ENCODE results near the gene ARHGAP42.

ARHGAP42 gene

GRCh38 chr11:100830978-100831732, 144.1 kb downstream of the ARHGAP42 start:
- DNase-seq (ENCODE audit: insufficient read length, low spot score) (no peak), FAIRE-seq (no peak)
- TF ChIP-seq POLR2A (IDR thresholded peaks at IDR 0.05; ENCODE audit: low read depth, low read length): no peak
- no peak for TF ChIP-seq SPI1 (IDR thresholded peaks at IDR 0.05; ENCODE audit: low read depth, low read length)
- TF ChIP-seq POLR2AphosphoS5 (IDR thresholded peaks at IDR 0.05; ENCODE audit: low read depth, low read length): no peak
- no peak for TF ChIP-seq PAX5 (IDR thresholded peaks at IDR 0.05; ENCODE audit: insufficient read depth, low read length, severe bottlenecking)
- no peak for TF ChIP-seq TAF1 (IDR thresholded peaks at IDR 0.05; ENCODE audit: low read depth, low read length)
- no peak for TF ChIP-seq POU2F2 (IDR thresholded peaks at IDR 0.05; ENCODE audit: low read depth, low read length)

- DNase-seq (ENCODE audit: insufficient read length, low spot score) (no peak), FAIRE-seq (no peak)
- TF ChIP-seq POLR2AphosphoS5 (IDR thresholded peaks at IDR 0.05; ENCODE audit: low read depth, low read length): no peak
Measured at GRCh38 chr11:100831929-100832494, 144.9 kb downstream of the ARHGAP42 start.

- no peak for FAIRE-seq
- no peak for DNase-seq (ENCODE audit: insufficient read length, low spot score)
Measured at GRCh38 chr11:100832829-100833228, 145.7 kb downstream of the ARHGAP42 start.

GRCh38 chr11:100833276-100833675, 146.2 kb downstream of the ARHGAP42 start:
- DNase-seq (ENCODE audit: insufficient read length, low spot score) (no peak), FAIRE-seq (no peak)
- TF ChIP-seq SPI1 (IDR thresholded peaks at IDR 0.05; ENCODE audit: low read depth, low read length) (no peak), POU2F2 (IDR thresholded peaks at IDR 0.05; ENCODE audit: low read depth, low read length) (no peak), TAF1 (IDR thresholded peaks at IDR 0.05; ENCODE audit: low read depth, low read length) (no peak), POLR2A (IDR thresholded peaks at IDR 0.05; ENCODE audit: low read depth, low read length) (no peak), POLR2AphosphoS5 (IDR thresholded peaks at IDR 0.05; ENCODE audit: low read depth, low read length) (no peak), PAX5 (IDR thresholded peaks at IDR 0.05; ENCODE audit: insufficient read depth, low read length, severe bottlenecking) (no peak)

More at GRCh38 chr11:100832829-100833228, 145.7 kb downstream of the ARHGAP42 start:
- TF ChIP-seq POU2F2 (IDR thresholded peaks at IDR 0.05; ENCODE audit: low read depth, low read length) (no peak), POLR2AphosphoS5 (IDR thresholded peaks at IDR 0.05; ENCODE audit: low read depth, low read length) (no peak), TAF1 (IDR thresholded peaks at IDR 0.05; ENCODE audit: low read depth, low read length) (no peak), SPI1 (IDR thresholded peaks at IDR 0.05; ENCODE audit: low read depth, low read length) (no peak), POLR2A (IDR thresholded peaks at IDR 0.05; ENCODE audit: low read depth, low read length) (no peak), PAX5 (IDR thresholded peaks at IDR 0.05; ENCODE audit: insufficient read depth, low read length, severe bottlenecking) (no peak)

- FAIRE-seq (no peak), DNase-seq (ENCODE audit: insufficient read length, low spot score) (no peak)
- TF ChIP-seq POLR2A (IDR thresholded peaks at IDR 0.05; ENCODE audit: low read depth, low read length): no peak
- TF ChIP-seq TAF1 (IDR thresholded peaks at IDR 0.05; ENCODE audit: low read depth, low read length): no peak
- no peak for TF ChIP-seq POU2F2 (IDR thresholded peaks at IDR 0.05; ENCODE audit: low read depth, low read length)
- TF ChIP-seq SPI1 (IDR thresholded peaks at IDR 0.05; ENCODE audit: low read depth, low read length): no peak
- TF ChIP-seq POLR2AphosphoS5 (IDR thresholded peaks at IDR 0.05; ENCODE audit: low read depth, low read length): no peak
- TF ChIP-seq PAX5 (IDR thresholded peaks at IDR 0.05; ENCODE audit: insufficient read depth, low read length, severe bottlenecking): no peak
Measured at GRCh38 chr11:100835854-100836253, 148.8 kb downstream of the ARHGAP42 start.

GRCh38 chr11:100837311-100837710, 150.2 kb downstream of the ARHGAP42 start:
- no peak for DNase-seq (ENCODE audit: insufficient read length, low spot score)
- no peak for TF ChIP-seq POU2F2 (IDR thresholded peaks at IDR 0.05; ENCODE audit: low read depth, low read length)
- no peak for TF ChIP-seq SPI1 (IDR thresholded peaks at IDR 0.05; ENCODE audit: low read depth, low read length)
- TF ChIP-seq PAX5 (IDR thresholded peaks at IDR 0.05; ENCODE audit: insufficient read depth, low read length, severe bottlenecking): no peak
- no peak for TF ChIP-seq POLR2AphosphoS5 (IDR thresholded peaks at IDR 0.05; ENCODE audit: low read depth, low read length)
- TF ChIP-seq POLR2A (IDR thresholded peaks at IDR 0.05; ENCODE audit: low read depth, low read length): no peak
- TF ChIP-seq TAF1 (IDR thresholded peaks at IDR 0.05; ENCODE audit: low read depth, low read length): no peak
- no peak for FAIRE-seq

GRCh38 chr11:100841711-100842407, 154.8 kb downstream of the ARHGAP42 start:
- FAIRE-seq: peak; percentile 5
- no peak for TF ChIP-seq PAX5 (IDR thresholded peaks at IDR 0.05; ENCODE audit: insufficient read depth, low read length, severe bottlenecking)
- TF ChIP-seq SPI1 (IDR thresholded peaks at IDR 0.05; ENCODE audit: low read depth, low read length): no peak
- TF ChIP-seq TAF1 (IDR thresholded peaks at IDR 0.05; ENCODE audit: low read depth, low read length): no peak
- TF ChIP-seq POLR2A (IDR thresholded peaks at IDR 0.05; ENCODE audit: low read depth, low read length): no peak
- TF ChIP-seq POU2F2 (IDR thresholded peaks at IDR 0.05; ENCODE audit: low read depth, low read length): no peak
- no peak for TF ChIP-seq POLR2AphosphoS5 (IDR thresholded peaks at IDR 0.05; ENCODE audit: low read depth, low read length)
- DNase-seq (ENCODE audit: insufficient read length, low spot score): no peak

- no peak for FAIRE-seq
- DNase-seq (ENCODE audit: insufficient read length, low spot score): no peak
- TF ChIP-seq SPI1 (IDR thresholded peaks at IDR 0.05; ENCODE audit: low read depth, low read length) (no peak), PAX5 (IDR thresholded peaks at IDR 0.05; ENCODE audit: insufficient read depth, low read length, severe bottlenecking) (no peak), POU2F2 (IDR thresholded peaks at IDR 0.05; ENCODE audit: low read depth, low read length) (no peak), TAF1 (IDR thresholded peaks at IDR 0.05; ENCODE audit: low read depth, low read length) (no peak), POLR2AphosphoS5 (IDR thresholded peaks at IDR 0.05; ENCODE audit: low read depth, low read length) (no peak), POLR2A (IDR thresholded peaks at IDR 0.05; ENCODE audit: low read depth, low read length) (no peak)
Measured at GRCh38 chr11:100847696-100848216, 160.7 kb downstream of the ARHGAP42 start.
